Measurements from ENCODE around the gene HAUS1. TPM values are rescaled to one million over a fixed set of nuclear protein-coding genes. Genes with fewer than 3 reads are reported as not detected.
"Not testable (repeated sequence)": the region's sequence is repeated elsewhere in the genome, so short reads cannot be mapped to it uniquely, and the experiment has no call there.

Gene HAUS1
- total and polyA plus RNA-seq, 2 donors (not counting 1 experiment from before 2014, with no cell fraction given) = 11.9 to 30.9 TPM

DNA sequence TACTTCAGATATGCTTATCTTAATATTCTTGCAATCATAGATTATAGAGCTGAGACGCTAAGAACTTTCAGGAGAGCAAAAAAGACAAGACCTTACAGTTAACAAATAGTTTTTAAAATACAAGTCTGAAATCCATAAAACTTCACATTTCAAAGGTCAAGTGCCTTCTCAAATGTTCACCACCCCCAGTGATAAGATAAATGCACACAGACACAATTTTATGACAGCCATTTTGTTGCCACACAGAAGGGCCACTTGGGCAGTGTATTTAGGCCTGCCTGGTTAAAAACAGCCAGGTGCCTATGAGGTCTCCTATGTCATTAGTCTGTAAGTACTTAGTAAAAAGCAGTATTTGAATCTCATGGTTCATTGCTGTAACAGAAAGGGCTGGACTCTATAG lies 24.0 kb upstream of the HAUS1 start:
- Histone ChIP-seq H3K4me3 (ENCODE audit: control extremely low read depth in 1 of 5, extremely low read depth in 1 of 5, insufficient read depth in 1 of 5, low read depth in 2 of 5, low read length in 4 of 5) (no peak overlapping the region), H3K27me3 (replicated peaks in 1 of 4; ENCODE audit: control extremely low read depth in 1 of 4, control insufficient read depth in 3 of 4, insufficient read depth in 4 of 4, low read length in 3 of 4) (no peaks in the 10 kb centered on the region), H3K9me3 (ENCODE audit: control extremely low read depth in 1 of 3, control insufficient read depth in 2 of 3, insufficient read depth in 1 of 3, low read length in 2 of 3) (no peaks in the 10 kb centered on the region), H4K20me1 (ENCODE audit: control insufficient read depth, insufficient read depth, low read length, poor library complexity, severe bottlenecking) (peaks cover 5% of the 10 kb centered on the region), H3K27ac (ENCODE audit: low read length in 2 of 2) (no peak overlapping the region), H2AFZ (ENCODE audit: insufficient read depth, low read depth, low read length, poor library complexity, severe bottlenecking) (no peak overlapping the region), H3K4me2 (replicated peaks; ENCODE audit: low read depth, low read length, poor library complexity, severe bottlenecking) (no peak overlapping the region), H3K4me1 (ENCODE audit: control insufficient read depth in 2 of 2, insufficient read depth in 2 of 2, low read length in 2 of 2) (no peaks in the 10 kb centered on the region), H3K36me3 (replicated peaks in 1 of 2; ENCODE audit: control extremely low read depth in 1 of 2, control insufficient read depth in 1 of 2, extremely low read depth in 1 of 2, insufficient read depth in 2 of 2, low read length in 1 of 2) (peaks cover 12 to 56% of the 10 kb centered on the region in 2 experiments), H3K79me2 (ENCODE audit: control insufficient read depth, insufficient read depth, low read length) (no peaks in the 10 kb centered on the region), H3K9ac (ENCODE audit: low read length) (no peak overlapping the region)
- no CpG with 5 or more reads among the region's 1 CpG for WGBS (ENCODE audit: insufficient coverage)
- Mint-ChIP-seq H3K27me3 (no peaks in the 10 kb centered on the region), H3K9me3 (ENCODE audit: insufficient read depth) (no peaks in the 10 kb centered on the region), H3K4me3 (no peak overlapping the region), H3K4me1 (no peaks in the 10 kb centered on the region), H3K27ac (no peak overlapping the region)
- ChIA-PET CTCF (no interaction called here), POLR2A (no interaction called here)
- no peak for ATAC-seq (ENCODE audit: low read depth)
- DNase-seq = no peak
- intact Hi-C loops (cut with micrococcal nuclease) = no loop called here
- TF ChIP-seq, protein P1, sequence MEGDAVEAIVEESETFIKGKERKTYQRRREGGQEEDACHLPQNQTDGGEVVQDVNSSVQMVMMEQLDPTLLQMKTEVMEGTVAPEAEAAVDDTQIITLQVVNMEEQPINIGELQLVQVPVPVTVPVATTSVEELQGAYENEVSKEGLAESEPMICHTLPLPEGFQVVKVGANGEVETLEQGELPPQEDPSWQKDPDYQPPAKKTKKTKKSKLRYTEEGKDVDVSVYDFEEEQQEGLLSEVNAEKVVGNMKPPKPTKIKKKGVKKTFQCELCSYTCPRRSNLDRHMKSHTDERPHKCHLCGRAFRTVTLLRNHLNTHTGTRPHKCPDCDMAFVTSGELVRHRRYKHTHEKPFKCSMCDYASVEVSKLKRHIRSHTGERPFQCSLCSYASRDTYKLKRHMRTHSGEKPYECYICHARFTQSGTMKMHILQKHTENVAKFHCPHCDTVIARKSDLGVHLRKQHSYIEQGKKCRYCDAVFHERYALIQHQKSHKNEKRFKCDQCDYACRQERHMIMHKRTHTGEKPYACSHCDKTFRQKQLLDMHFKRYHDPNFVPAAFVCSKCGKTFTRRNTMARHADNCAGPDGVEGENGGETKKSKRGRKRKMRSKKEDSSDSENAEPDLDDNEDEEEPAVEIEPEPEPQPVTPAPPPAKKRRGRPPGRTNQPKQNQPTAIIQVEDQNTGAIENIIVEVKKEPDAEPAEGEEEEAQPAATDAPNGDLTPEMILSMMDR (IDR thresholded peaks at IDR 0.05) = no peak
- no peak for TF ChIP-seq EZH2 (IDR thresholded peaks at IDR 0.05; ENCODE audit: borderline replicate concordance, insufficient read depth, low read depth, low read length, poor library complexity, severe bottlenecking)

DNA sequence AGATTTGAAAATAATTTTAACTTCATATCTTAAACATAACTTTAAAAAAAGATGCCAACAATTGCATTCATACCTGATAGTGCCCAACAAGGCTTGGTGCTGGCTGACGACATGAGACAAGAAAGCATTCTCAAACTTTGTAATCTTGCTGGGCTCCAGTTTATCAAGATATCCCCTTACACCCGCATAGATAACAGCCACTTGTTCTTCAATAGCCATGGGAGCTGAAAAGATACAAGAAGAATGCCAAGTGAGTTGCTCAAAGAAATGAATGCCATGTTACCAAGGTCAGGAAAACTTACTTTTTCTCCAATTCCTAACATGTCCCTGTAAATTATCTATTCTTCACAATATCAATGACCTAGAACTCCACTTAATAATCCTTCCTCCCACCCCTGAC lies 19.8 kb upstream of the HAUS1 start:
- H3K27ac ChIP-seq (ENCODE audit: low read length in 2 of 2) = no peak overlapping the region
- H3K36me3 ChIP-seq (replicated peaks in 1 of 2; ENCODE audit: control extremely low read depth in 1 of 2, control insufficient read depth in 1 of 2, extremely low read depth in 1 of 2, insufficient read depth in 2 of 2, low read length in 1 of 2) = peaks cover 28 to 89% of the 10 kb centered on the region in 2 experiments
- no peaks in the 10 kb centered on the region for H3K4me1 Mint-ChIP-seq
- DNase-seq (no peak), ATAC-seq (ENCODE audit: low read depth) (no peak)
- H3K9me3 ChIP-seq (ENCODE audit: control extremely low read depth in 1 of 3, control insufficient read depth in 2 of 3, insufficient read depth in 1 of 3, low read length in 2 of 3) = peaks cover 2 to 7% (median 2%) of the 10 kb centered on the region in 3 donors
- no peak overlapping the region for H3K9ac ChIP-seq (ENCODE audit: low read length)
- no peak overlapping the region for H2AFZ ChIP-seq (ENCODE audit: insufficient read depth, low read depth, low read length, poor library complexity, severe bottlenecking)
- WGBS (ENCODE audit: insufficient coverage) = 100% methylated on average over 1 of the region's 2 CpGs
- H3K4me3 Mint-ChIP-seq = no peak overlapping the region
- TF ChIP-seq, protein P1 (IDR thresholded peaks at IDR 0.05) = no peak
- no peak for TF ChIP-seq EZH2 (IDR thresholded peaks at IDR 0.05; ENCODE audit: borderline replicate concordance, insufficient read depth, low read depth, low read length, poor library complexity, severe bottlenecking)
- POLR2A ChIA-PET = no interaction called here
- H3K4me3 ChIP-seq (ENCODE audit: control extremely low read depth in 1 of 5, extremely low read depth in 1 of 5, insufficient read depth in 1 of 5, low read depth in 2 of 5, low read length in 4 of 5) = no peak overlapping the region
- H3K4me1 ChIP-seq (ENCODE audit: control insufficient read depth in 2 of 2, insufficient read depth in 2 of 2, low read length in 2 of 2) = no peaks in the 10 kb centered on the region
- CTCF ChIA-PET = no interaction called here
- H3K79me2 ChIP-seq (ENCODE audit: control insufficient read depth, insufficient read depth, low read length) = peaks cover 7% of the 10 kb centered on the region
- no peak overlapping the region for H3K27ac Mint-ChIP-seq
- intact Hi-C loops (cut with micrococcal nuclease) = no loop called here
- no peak overlapping the region for H3K4me2 ChIP-seq (replicated peaks; ENCODE audit: low read depth, low read length, poor library complexity, severe bottlenecking)
- H3K27me3 Mint-ChIP-seq = no peaks in the 10 kb centered on the region
- no peaks in the 10 kb centered on the region for H3K27me3 ChIP-seq (replicated peaks in 1 of 4; ENCODE audit: control extremely low read depth in 1 of 4, control insufficient read depth in 3 of 4, insufficient read depth in 4 of 4, low read length in 3 of 4)
- peaks cover 4% of the 10 kb centered on the region for H3K9me3 Mint-ChIP-seq (ENCODE audit: insufficient read depth)
- H4K20me1 ChIP-seq (ENCODE audit: control insufficient read depth, insufficient read depth, low read length, poor library complexity, severe bottlenecking) = peaks cover 10% of the 10 kb centered on the region

DNA sequence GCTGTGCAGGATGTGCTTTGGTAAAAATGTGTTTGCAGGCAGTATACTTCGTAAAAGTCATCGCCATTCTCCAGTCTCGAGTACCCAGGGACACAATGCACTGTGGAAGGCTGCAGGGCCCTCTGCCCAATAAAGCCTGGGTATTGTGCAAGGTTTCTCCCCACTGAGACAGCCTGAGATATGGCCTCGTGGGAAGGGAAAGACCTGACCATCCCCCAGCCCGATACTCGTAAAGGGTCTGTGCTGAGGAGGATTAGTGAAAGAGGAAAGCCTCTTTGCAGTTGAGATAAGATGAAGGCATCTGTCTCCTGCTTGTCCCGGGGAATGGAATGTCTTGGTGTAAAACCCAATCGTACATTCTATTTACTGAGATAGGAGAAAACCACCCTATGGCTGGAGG lies 15.7 kb upstream of the HAUS1 start:
- H3K4me3 Mint-ChIP-seq; H3K4me1 Mint-ChIP-seq; H3K9me3 ChIP-seq (ENCODE audit: control extremely low read depth in 1 of 3, control insufficient read depth in 2 of 3, insufficient read depth in 1 of 3, low read length in 2 of 3); H3K4me1 ChIP-seq (ENCODE audit: control insufficient read depth in 2 of 2, insufficient read depth in 2 of 2, low read length in 2 of 2); DNase-seq; intact Hi-C loops (cut with micrococcal nuclease); H3K9ac ChIP-seq (ENCODE audit: low read length); H3K27ac Mint-ChIP-seq; ATAC-seq (ENCODE audit: low read depth); H3K27me3 ChIP-seq (replicated peaks in 1 of 4; ENCODE audit: control extremely low read depth in 1 of 4, control insufficient read depth in 3 of 4, insufficient read depth in 4 of 4, low read length in 3 of 4); H3K4me3 ChIP-seq (ENCODE audit: control extremely low read depth in 1 of 5, extremely low read depth in 1 of 5, insufficient read depth in 1 of 5, low read depth in 2 of 5, low read length in 4 of 5); H2AFZ ChIP-seq (ENCODE audit: insufficient read depth, low read depth, low read length, poor library complexity, severe bottlenecking); H3K4me2 ChIP-seq (replicated peaks; ENCODE audit: low read depth, low read length, poor library complexity, severe bottlenecking); H3K27me3 Mint-ChIP-seq; H3K9me3 Mint-ChIP-seq (ENCODE audit: insufficient read depth); H3K27ac ChIP-seq (ENCODE audit: low read length in 2 of 2); POLR2A ChIA-PET: not testable (repeated sequence)
- Histone ChIP-seq H4K20me1 (ENCODE audit: control insufficient read depth, insufficient read depth, low read length, poor library complexity, severe bottlenecking) (peaks cover 23% of the 10 kb centered on the region), H3K36me3 (replicated peaks in 1 of 2; ENCODE audit: control extremely low read depth in 1 of 2, control insufficient read depth in 1 of 2, extremely low read depth in 1 of 2, insufficient read depth in 2 of 2, low read length in 1 of 2) (peaks cover 35 to 96% of the 10 kb centered on the region in 2 experiments), H3K79me2 (ENCODE audit: control insufficient read depth, insufficient read depth, low read length) (peaks cover 47% of the 10 kb centered on the region)
- WGBS (ENCODE audit: insufficient coverage) = 100% methylated on average over 3 of the region's 8 CpGs
- CTCF ChIA-PET = interaction anchor here (1.0 kb wide), 1 partner anchor 15 kb away, joined by 4 read pairs; no protein-coding TSS in a partner anchor
